Smooth muscle cell of the brain vasculature (primary cell): ENCODE data around the gene AQR.
"Not testable (repeated sequence)": the region's sequence is repeated elsewhere in the genome, so short reads cannot be mapped to it uniquely, and the experiment has no call there.

ENCODE experiments used
- DNase-seq: peaks from one replicate; pipeline ENCODE4 v3.0.0-alpha.2; 2012; ENCODE audit warnings: low read depth, low spot score

The AQR gene

DNA sequence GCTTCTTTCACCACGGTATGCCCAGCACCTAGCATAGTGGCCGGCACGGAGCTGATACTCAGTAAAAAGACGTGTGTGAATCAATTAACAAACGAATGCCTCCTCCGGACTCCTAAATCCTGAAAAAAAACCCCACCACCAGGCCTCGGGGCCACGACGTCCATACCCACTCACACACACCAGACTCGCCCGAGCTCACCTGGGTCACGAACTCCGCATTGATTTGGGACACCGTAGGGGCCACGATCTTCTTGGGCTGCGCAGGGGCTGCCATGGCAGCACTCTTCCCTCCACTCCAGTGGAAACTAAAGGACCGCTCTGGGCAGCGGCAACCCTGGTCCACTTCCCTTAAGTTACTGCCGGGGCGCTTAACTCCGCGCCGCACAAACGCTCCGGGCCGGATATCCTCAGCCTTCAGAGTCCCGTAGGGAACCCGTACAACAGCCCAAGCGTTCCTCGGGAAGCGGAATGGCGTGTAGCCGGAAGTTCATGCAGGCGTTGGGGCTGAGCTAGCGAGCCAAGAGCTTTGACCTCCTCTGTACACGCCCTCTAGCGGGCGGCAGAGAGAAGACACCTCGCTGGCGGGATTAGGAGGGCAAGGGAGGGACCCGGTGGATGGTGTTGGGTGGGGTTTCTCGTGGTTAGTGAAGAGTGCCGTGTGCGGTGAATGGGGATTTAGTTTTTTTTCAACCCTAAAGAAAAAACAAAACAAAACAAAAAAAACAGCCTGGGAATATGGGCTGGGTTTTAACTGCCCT is at the start of gene AQR:
AQR (minus strand) TSS at position 403 of the 758 bp plus-strand sequence; CDS start at position 274, 129 bp downstream.
- DNase-seq, result peak; percentile 93

DNA sequence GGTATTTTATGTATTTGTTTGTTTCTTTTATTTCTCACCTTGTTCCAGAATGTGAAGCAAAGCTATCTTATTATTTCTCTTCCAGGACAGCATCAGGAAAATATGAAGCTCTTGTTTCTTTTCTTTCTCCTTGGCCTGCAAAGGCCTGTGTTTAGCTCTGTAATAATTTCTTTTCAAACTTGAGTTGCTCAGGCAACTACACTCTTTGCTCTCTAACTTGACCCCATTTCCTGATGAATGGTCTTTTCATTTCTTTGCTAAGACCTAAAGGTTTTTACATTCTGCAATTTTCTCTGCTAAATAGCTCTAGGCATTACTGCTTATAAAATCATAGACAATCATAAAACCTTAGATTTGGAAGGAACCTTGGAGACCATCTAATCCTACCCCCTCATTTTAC is 44.7 kb upstream of the AQR start:
- DNase-seq, result no peak

DNA sequence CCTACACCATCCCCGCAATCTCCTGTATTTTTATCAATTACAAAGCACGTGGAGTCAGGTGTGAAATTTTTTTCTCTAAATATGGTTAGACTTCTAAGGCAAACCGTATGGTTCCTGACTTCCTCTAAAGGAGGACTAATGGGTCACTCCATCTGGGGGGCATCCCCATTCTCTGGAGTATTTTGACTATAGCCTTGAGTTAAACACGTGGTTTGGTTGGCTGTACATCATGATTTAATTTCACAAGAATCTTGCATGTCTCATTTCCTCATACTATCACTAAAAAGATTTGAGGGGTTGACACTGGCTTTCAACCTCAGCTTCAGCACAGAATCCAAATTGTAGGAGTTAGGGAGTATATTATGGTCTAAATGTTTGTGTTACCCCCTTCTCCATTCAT is 43.8 kb upstream of the AQR start:
- DNase-seq, result no peak

DNA sequence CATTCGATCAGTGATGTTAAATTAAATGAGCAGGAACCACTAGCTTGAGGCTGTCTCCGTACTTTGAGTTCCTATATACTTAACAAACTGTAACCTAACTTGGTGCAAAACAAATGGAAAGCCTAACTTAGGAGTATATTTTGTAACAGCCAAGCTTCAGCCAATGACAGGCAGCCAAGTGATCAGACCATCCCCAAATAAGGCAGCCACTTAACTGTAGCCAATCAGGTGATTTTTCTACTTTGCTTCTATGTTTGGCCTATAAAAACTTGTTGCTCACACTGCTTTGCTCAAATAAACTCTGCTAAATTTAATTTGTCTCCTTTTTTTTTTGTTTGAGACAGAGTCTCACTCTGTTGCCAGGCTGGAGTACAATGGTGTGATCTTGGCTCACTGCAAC is 37.9 kb upstream of the AQR start:
- DNase-seq, result no peak

DNA sequence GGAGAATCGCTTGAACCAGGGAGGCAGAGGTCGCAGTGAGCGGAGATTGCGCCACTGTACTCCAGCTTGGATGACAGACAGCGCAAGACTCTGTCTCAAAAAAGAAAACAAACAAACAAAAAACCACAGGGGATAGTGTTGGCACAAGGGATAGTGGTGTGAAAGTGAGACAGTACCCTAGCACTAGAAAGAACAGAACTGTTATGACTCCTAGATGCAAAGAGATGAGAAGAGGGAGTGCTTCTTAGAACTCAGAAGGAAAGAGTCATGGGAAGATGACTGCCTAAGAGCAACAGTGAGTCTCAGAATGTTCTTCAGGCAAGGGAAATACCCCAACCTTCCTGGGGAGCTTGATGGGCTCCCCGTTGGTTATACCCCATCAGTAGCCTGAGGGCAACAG is 36.4 kb upstream of the AQR start:
- no peak for DNase-seq

DNA sequence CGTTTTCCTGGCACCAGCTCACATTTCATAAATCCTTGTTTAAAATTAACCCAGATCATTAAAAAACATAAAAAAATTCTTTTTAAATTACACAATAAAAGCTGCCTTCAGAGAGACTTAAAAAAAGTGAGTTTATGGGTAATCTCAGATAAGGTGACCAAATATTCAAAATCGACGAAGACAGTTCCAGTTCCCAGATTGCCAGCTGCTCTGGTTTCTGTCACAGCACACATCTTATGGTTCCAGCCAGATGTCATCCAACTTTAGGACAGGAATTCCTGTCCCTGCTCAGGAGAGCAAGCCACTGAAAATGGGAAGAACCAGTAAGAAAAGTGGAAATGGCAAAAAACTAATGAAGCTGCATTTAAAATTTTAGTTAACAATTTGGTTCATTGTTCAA is 34.4 kb upstream of the AQR start:
- DNase-seq, result no peak

DNA sequence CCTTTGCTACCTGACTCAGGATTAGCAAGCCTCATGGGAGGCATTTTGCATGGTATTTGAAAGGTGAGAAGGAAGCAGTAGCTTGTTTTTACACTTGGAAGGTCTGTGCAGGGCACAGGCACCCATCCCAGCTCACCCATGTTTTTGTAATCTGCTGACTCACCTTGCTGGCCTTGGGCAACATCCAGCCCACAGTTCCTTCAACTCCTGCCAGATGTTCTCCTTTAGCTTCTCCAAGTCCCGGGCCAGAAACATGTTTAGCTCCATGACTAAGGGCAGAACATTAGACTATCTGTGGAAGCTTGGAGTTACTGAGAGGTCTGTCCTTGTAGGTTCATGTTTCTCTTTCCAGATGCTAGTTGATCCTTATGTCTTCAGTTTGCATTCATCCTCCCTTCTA is 31.0 kb upstream of the AQR start:
- no peak for DNase-seq

DNA sequence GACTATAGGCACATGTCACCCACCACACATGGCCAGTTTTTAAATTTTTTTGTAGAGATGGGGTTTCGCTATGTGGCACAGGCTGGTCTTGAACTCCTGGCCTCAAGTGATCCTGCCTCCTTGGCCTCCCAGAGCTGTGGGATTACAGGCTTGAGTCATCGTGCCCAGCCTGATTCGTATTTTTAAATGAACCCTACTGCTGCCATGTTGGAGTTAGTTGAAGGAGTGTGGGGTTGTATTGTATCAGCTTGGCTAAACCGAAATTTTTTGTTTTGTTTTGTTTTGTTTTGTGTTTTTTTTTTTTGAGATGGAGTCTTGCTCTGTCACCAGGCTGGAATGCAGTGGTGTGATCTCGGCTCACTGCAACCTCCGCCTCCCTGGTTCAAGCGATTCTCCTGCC is 30.4 kb upstream of the AQR start:
- DNase-seq, result no peak

DNA sequence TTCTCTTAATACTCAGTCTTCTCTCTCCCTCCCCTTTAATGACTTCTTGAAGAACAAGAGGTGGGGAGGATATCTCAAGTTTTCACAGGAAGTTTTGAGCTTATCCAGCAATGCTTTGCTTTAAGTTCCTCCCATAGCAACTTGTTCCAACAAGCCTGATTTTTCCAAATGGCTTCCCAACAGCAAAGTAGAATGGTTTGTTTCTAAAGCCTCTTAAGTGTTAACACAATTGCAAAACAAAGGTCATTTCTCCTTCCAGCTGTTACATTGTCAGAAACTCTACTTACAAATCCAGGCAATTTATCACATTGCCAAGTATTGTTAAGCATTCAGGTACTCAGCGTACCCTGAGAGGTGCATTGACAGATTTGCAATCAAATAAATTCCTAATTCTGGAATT is 25.4 kb upstream of the AQR start:
- DNase-seq, result no peak

DNA sequence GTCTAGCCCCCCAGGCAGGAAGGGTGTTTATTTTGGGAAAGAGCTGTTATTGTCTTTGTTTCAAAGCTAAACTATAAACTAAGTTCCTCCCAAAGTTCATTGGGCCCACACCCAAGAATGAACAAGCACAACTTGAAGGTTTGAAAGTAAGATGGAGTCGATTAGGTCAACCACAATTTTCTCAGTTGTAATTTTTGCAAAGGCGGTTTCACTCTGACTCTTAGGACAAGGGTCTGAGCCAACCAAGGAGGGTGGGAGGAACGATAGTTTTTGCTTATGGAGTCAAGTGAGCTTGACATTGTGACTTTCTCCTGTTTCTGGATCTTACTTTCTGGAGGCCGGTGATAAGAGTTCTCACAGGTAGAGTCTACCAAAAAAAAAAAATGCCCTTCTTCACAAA is 24.3 kb upstream of the AQR start:
- no peak for DNase-seq

DNA sequence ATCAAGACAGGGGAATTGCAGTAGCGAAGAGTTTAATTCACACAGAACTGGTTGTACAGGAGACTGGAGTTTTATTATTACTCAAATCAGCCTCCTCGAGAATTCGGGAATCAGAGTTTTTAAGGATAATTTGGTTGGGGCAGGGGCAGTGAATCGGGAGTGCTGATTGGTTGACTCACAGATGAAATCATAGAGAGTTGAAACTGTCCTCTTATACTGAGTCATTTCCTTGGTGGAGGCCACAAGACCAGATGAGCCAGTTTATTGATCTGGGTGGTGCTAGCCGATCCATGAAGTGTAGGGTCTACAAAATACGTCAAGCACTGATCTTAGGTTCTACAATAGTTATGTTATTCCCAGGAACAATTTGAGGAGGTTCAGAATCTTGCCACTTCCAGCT is 23.9 kb upstream of the AQR start:
- DNase-seq, result no peak

DNA sequence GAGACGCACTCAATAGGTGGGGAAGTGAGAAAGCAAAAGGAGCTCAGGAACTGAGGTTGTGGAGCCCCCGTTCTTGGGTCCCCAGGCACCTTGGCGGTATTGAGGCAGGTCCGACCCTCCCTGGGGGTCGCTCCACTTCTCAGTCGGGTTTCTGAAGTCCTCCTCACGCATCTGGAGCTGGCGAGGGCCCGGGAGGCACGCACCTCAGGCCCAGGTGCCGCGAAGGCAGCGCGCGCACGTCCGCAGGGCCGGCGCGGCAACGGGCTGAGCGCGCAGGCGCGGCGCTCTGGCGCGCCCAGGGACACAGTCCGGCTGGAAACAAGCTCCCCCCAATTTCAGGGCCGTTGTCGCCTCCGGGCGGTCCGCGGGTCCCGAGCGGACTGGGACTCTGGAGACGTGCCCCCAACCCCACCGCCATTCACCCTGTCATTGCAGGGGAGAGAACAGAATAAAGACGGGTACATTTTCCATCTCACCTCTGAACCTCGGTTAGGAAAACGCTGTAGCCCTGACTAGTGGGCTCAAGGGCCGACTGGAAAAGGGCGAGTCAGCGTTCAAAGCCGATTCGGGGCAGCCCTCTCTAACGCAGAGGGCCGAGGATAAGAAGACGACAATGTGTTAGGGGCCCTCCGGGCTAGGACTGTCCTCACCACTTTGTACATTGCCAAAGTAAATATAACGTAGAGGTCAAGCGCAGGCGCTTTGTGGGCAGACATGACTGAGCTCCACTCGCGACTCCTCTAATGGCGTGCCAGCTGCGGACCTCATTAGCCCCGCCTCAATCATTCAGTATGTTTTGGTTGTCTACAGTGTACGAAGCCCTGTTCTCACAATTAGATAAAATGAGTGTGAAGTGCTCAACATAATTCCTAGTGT is 18.7 kb upstream of the AQR start, which contains the start of gene ZNF770:
ZNF770 (minus strand) TSS at position 261 of the 876 bp plus-strand sequence. CDS start 4,853 bp downstream, outside the sequence.
- DNase-seq, result peak; percentile 52

DNA sequence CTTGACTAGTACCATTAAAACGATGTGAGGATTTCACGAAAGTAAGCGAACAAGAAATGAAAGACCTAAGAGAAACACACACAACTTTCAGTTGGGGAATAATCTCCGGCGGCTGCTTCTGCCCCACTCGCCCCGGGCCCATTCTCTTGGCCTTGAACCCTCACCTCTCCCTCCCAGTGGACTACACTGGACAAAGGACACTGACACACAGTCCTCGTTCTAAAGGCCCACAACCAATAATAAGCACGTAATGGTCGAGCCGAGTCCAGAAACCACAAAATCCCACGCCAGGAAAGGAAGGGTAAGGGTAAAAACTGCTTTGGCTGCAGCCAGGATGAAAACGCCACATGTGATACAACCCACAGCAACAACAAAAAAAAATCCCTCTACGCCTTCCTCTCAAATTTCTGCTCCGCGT is 18.1 kb upstream of the AQR start:
- no peak for DNase-seq

DNA sequence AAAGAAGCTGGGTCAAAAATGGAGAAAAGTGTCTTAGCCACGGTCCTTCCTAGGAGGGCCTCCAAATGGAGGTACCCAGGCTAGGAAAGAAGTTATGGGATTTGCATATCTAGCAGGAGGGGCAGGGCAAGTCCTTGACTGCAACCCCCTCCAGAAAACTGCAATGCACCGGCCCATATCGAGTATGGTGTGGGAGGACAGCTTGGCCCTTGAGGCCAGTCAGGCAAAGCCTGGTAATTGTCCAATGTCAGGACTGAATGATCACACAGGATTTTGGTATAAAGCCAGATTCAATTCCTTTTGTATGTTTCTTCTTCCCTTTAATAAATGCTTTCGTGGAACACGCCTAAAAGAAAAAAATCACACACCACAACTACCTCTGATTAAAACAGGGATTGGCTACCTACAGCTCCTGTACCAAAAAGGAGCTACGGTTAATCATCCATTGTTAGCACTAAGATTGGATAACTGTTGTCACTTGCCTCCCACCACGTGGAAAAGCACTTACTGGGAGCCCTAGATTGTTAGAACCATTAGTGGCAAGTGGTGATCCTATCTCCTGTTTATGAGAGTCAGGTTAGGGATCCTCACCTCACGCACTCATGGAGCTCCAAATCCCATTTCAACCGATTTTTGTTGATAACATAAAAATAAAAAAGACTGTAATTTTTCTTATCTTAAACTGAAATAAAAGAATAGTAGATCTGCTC is 17.4 kb upstream of the AQR start:
- DNase-seq, result no peak

DNA sequence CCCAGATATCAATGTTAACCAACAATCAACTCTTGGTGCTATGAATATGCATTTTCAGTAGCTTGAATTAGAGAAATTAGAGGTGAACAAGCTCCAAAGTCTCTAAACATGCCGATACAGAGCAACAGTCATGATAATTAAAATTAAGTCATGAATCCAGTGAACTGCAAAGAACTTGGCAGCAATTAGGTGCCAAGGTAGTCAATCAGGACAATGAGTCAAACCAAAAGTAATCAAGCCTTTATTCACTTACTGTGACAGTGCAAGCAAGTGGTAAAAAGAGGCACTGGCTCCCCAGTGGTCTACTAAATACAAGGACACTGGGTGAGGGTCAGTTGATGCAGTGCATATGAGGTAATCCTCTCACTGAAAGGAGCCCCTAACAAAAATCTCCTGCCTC is 16.8 kb upstream of the AQR start:
- DNase-seq, result no peak

DNA sequence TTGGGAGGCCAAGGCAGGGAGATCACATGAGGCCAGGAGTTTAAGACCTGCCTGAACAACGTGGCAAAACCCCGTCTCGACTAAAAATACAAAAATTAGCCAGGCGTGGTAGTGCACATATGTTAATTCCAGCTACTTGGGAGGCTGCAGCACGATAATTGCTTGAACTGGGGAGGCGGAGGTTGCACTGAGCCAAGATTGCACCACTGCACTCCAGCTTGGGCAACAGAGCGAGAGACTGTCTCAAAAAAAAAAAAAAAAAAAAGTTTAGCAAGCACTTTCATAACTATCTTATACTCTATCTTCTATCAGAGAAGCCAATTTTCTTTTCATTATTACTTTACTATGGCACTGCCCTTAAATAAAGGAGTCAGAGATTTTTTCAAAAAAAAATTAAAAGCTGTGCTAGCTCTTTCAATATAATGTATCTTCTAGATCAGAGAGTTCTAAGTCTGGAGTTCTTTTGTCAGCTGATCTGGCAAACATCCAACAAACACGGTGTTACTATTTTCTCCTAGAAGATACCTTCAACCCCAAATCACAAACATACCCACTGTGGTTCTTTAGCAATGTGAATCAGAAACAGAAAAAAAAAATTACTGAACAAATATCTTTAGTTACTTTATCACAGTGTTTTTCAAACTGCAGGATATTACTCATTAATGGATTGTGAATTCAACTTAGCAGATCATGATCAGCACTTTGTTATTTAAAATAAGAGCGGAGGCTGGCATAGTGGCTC is 15.5 kb upstream of the AQR start:
- DNase-seq, result no peak

DNA sequence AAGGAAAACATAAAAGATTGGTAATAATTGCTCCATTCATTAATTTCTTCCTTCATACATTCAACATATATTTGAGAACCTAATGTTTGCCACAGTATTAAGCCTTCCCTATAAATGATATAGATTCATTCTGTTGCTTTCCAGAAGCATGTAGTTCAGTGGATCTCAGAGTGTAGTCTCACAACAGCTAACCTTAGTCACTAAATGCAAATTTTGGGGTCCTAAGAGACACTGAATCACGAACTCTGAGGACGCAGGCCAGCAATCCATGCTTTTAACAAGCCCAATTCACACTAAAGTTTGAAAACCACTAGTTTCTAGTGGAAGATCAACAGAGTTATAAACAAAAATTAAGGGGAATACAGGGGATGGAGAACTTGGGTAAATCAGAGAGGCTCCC is 7.2 kb upstream of the AQR start:
- DNase-seq, result no peak

DNA sequence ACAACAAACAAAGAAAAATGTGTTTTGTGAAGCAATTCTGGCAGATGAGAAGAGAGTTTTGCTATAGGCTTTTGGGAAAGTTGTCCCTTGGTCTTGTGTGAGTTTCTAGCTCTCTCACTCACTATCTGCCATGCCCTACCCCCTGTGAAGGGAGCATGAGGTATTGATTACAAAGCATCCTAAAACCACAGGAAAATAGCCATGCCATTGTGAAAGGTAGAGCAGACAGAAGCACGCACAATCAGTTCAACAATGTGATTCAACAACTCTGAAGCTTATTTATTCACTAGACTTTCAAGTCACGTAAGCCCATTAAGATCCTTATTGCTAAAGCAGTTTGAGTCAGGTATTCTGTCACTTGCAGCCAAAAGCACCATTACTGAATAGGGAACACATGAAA is 6.5 kb upstream of the AQR start:
- DNase-seq, result no peak

DNA sequence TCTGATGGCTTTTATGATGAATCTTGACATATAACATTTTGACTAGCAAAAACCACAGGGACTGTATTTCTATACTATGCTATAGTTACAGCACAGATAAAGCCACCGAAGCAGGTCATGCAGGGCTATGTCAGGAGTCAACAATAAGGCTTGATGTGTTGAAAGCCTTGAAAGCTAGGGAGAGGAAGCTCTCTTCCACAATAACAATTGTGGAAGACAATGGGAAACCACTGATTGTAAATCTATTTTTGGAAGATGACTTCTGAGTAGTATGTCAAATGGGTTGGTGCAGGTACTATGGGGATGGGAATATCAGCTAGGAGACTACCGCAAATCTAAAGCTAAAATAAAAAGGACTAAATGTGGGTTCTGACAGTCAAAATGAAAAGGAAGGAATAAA is 4.0 kb upstream of the AQR start:
- DNase-seq, result no peak

DNA sequence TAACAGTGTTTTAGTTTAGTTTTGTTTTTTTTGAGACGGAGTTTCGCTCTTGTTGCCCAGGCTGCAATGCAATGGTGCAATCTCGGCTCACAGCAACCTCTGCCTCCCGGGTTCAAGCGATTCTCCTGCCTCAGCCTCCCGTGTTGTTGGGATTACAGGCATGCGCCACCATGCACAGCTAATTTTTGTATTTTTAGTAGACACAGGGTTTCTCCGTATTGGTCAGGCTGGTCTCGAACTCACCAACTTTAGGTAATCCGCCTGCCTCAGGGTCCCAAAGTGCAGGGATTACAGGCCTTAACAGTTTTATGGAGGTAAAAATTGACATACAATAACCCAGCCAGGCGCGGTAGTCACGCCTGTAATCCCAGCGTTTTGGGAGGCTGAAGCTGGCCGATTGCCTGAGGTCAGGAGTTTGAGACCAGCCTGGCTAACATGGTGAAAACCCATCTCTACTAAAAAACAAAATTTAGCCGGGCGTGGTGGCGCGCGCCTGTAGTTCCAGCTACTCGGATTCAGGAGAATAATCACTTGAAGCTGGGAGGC is 629 bp upstream of the AQR start:
- DNase-seq, result not testable (repeated sequence)

DNA sequence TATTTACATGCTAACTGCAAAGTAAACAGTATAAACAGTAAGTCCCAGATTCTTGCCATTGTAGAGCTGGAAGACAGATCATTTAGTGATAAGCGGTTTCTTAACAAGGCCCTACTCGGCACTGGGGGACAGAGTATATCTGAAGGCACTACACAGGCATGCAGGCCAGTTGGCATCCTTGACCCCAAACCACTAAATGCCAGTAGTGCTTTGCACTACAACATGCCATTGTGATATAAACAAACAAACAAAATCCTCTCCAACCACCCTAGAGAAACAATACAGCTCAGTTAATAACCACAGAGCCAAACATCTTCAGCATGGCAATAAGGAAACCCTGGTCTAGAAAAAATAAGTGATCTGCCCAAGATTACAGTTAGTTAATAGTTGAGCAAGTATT is 5.3 kb downstream of the AQR start:
- DNase-seq, result no peak
